Activated CD8-positive, alpha-beta memory T cell treated with anti-CD3 and anti-CD28 coated beads, Interleukin-2, amount 50 U/mL, for 24 hours (primary cell): ENCODE results near the gene IL1RAP.

Source experiments
- DNase-seq: peaks from one replicate; pipeline ENCODE4 v3.0.0-alpha.2; 2020; ENCODE audit errors: extremely low read depth

IL1RAP gene

DNA sequence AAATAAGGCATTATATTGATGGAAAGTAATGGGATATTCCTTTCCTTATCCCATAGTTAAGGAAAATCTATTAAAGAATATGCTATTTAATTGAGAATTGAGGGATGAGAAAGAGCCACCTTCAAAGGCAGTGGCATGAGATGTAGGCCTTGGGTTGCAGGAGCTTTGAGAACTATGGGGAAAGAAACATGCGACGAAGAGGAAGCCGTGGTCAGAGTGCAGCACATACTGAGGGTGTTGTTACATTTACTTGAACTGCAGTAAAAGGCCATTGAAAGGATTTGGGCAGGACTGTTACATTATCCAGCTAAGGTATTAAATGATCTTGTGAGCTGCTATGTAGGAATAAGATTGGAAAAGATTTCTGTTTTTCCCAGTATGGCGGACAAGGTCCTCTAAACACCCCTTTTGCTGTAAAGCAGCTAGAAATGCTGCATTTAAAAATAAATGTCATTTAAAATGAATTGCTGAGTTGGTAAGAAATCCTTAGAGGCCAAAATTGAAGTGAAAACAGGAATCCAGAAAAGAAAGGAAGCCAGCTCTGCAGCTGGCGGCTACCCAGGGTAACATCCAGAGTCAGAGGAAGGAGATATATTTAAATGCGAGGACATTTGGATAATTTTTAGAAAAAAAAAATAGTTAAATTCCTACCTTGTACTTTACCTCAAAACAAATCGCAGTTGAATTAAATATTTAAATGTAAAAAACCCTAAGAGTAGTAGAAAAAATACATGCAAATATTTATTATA lies 61.7 kb downstream of the IL1RAP start:
- no peak for DNase-seq

- no peak for DNase-seq
Observed at GRCh38 chr3:190577225-190577624, 63.3 kb downstream of the IL1RAP start.

- no peak for DNase-seq
Observed at GRCh38 chr3:190579514-190580137, 65.7 kb downstream of the IL1RAP start.

DNA sequence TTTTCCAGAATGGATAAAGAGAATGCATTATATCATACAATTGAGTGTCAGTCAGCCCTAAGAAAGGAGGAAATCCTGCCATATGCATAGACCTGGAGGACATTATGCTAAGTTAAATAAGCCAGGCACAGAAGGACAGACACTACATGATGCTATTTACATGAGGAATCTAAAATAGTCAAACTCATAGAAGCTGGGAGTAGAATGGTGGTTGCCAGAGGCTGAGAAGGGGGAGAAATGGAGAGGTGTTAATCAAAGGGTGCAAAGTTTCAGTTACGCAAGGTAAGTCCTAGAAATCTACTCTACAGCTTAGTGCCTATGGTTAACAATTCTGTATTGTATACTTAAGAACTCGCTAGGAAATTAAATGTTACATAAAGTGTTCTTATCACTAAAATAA lies 66.5 kb downstream of the IL1RAP start:
- no peak for DNase-seq

- no peak for DNase-seq
Observed at GRCh38 chr3:190581041-190581541, 67.2 kb downstream of the IL1RAP start.

- DNase-seq, result no peak
Observed at GRCh38 chr3:190582667-190583066, 68.8 kb downstream of the IL1RAP start.

DNA sequence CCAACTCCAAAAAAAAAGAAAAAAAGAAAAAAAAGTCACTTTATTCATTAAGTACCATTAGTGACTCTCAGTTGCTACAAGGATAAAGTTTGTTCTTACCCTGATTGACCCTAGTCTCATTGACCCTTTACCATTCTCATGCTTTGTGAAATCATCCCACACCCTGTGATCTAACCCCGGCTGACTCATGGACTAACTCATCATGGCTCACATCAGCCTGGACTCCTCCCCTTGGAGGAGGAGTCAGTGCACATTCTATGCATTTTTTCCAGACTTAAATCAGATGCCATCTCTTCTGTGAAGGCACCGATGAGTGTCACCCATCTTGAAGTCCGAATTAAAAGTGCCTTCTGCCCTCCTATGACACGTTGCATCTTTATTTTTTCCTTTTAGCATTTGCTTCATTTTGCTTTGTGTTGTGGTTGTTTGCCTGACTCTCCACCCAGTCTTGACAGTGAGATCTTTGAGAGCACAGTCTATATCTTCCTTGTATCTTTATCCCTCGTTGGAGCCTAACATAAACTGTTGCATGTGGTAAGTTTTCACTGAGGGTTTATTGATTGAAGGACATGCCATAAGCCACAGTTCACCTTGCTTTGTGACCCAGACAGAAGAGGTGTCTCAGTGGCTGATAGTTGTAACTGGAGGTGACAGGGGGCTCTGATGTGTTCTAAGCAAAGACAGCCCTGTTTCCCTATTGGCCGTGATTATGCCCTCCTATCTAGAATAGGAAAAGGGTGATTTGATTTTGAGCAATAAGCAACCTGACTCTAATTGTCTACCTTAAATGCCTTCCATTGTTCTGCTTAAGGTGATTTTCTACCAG lies 72.1 kb downstream of the IL1RAP start:
- peak; percentile 25 for DNase-seq

- DNase-seq, result no peak
Observed at GRCh38 chr3:190586631-190587011, 72.7 kb downstream of the IL1RAP start.

DNA sequence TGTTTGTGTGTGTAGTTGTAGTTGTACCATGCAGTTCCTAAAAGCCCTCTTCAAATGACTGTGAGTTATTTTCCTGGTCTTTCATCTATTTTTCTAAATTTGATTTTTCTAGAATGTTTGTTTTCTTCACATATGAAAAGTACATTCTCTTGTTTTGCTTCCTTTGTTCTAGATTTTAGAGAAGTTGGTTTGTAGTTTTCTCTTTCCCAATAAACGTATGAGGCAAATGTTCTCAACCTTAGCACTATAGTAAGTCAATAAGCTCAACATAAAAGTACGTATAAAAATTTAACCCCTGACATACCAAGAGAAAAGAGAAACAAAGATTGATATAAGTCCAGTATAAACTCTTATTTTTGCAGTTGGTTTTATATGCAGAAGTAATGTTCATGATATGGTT lies 74.7 kb downstream of the IL1RAP start:
- no peak for DNase-seq

GRCh38 chr3:190589326-190589725 lies 75.4 kb downstream of the IL1RAP start:
- DNase-seq, result no peak

DNA sequence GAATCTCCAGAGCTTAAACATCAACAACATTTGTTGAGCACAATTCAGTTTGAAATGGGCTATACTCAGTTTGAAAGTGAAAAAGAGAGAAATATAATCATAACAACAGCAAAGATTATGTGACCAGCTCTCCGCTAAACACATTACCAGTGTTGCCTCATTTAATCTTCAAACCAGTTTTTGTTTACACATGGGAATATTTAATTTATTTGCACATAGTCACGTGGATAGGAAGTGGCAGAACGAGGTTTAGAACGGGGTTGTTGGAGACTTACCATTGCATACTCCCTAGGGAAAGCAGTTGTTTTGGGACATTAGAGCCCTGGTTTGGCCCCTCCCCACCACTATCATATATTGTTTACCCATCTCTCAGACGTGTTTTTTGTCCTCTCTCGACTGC lies 77.2 kb downstream of the IL1RAP start:
- no peak for DNase-seq

DNA sequence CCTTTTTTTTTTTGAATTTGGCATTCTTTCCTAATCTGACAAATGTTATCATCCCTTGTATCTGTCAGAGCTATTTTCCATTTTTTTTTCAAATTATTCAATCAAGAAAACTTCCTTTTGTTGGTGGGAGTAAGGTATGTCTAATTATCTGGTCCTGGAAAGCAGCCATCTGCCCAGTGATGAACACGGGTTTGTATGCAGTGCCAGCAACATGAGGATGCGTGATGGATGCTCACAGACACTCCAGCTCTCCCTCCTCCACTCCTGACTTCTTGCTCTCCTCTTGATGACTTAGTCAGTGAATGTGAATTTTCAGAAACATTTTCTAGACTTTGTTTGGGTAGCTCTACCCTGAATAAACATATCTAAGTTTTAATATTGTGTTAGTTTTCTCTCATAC lies 79.2 kb downstream of the IL1RAP start:
- DNase-seq, result no peak

GRCh38 chr3:190594171-190594570 lies 80.3 kb downstream of the IL1RAP start:
- DNase-seq, result no peak

- DNase-seq, result no peak
Observed at GRCh38 chr3:190595179-190595795, 81.4 kb downstream of the IL1RAP start.

- DNase-seq, result no peak
Observed at GRCh38 chr3:190595807-190596206, 81.9 kb downstream of the IL1RAP start.

- DNase-seq, result no peak
Observed at GRCh38 chr3:190596349-190597285, 82.7 kb downstream of the IL1RAP start.

DNA sequence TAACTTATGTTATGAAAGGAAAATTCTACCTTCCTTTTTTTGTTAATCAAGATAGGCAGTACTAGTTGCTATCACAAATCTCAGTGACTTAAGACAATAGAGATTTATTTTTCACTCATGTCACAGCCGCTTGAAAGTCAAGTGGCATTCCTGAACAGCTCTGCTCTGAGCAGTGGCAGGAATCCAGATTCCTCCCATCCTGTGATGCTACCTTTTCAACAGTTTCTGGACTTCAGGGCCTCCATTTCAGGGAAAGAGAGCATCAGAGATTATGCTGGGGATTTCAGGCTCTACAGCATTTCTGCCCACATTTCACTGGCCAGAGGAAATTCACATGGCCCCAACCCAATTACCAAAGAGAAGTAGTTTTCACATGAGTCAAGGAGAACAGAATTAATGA lies 83.4 kb downstream of the IL1RAP start:
- DNase-seq, result no peak

DNA sequence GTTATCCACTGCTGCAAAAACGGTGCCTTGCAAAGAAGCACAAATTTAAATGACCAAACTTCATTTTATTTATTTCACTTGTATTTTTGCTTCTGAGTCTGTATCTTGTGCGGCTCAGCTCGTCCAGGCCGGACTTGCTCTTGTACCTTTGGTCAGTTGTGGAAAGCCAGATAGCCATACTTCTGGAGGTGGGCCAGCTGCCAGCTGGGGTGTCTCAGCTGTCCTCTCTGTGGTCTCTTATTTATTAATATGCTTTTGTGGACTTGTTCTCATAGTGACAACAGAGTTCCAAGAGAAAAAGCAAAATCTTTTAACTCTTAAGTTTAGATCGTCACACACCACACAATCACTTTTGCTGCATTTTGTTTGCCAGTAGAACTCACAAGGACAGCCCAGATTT lies 87.7 kb downstream of the IL1RAP start:
- no peak for DNase-seq

- no peak for DNase-seq
Observed at GRCh38 chr3:190605385-190605784, 91.5 kb downstream of the IL1RAP start.

DNA sequence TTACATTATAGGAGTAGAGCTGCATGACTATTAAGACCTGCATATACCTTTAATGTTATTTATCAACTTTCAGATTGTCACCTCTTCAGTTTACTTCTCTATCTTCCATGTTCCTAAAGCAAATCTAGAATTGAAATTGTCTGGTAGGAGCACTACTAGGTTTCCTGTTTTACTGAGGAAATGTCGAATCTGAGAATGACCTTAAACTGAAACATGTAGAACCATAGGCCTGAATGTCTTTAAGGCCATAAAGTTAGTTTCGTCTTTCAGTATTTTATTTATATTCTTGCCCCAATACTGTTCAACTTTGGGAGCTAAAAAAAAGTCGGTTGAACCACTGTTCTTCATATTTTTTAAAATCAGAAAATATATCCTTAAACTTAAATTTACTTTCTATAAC lies 92.7 kb downstream of the IL1RAP start:
- no peak for DNase-seq

DNA sequence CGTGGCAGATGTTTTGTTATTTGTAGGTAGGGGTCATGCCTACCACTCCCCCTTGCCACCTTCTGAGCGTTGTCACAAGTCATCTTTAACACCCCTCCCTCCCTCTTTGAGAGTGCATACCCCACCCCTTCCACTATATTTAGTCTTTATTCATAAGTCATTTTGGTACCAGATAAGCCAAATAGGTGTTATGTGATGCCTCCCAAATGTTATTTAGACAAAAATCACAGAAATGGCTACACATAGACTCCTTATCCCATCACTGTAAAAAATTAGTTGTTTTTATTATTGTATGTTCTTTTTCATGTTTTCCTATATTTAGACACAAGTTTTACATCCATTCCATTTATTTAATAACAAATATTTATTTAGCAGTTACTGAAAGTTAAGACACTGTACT lies 93.1 kb downstream of the IL1RAP start:
- no peak for DNase-seq
